Measurements from ENCODE around the gene SMAGP.
A peak's percentile ranks its signal among the peaks of the same experiment; 100 is the strongest.
"Not testable (repeated sequence)": the region's sequence is repeated elsewhere in the genome, so short reads cannot be mapped to it uniquely, and the experiment has no call there.

The SMAGP gene

DNA sequence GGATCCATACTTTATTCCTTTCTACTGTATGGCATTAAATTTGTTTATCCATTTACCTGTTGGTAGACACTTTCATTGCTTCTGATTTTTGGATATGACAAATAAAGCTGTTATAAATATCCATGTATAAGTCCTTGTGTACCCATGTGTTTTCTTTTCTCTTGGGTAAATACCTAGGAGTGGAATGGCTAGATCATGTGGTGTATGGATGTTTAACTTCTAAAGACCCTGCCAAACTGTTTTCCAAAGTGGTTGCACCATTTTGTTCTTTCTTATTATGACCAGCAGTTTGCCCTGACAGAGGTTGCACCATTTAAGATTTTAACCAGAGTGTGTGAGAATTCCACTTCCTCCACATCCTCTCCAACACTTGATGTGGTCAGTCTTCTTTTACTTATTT is 37.6 kb downstream of the SMAGP start:
- no peak for DNase-seq (ENCODE audit: low read depth, low spot score)
- no peak overlapping the region for H3K4me3 ChIP-seq (ENCODE audit: low read length)

DNA sequence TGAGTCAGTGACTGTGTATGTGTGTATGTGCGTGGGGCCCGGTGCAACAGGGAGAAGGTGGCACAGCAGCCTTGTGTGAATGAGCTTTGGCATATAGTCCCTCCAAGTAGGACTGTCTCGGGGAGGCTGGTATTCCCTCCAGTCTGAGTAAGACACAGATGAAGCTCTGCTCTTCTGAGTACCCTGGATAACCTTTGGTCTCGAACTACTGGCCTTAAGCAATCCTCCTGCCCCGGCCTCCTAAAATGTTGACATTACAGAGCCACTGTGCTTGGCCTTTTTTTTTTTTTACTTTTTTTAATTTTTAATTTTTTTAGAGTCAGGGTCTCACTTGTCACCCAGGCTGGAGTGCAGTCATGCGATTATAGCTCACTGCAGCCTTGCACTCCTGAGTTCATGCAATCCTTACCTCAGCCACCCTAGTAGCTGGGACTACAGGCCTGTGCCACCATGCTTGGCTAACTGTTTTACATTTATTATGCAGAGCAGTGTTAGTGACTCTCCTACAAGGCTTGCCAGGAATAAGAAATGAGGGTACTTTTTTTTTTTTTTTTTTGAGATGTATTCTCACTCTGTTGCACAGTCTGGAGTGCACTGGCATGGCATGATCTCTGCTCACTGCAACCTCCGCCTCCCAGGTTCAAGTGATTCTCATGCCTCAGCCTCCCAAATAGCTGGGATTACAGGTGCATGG is 41.0 kb downstream of the SMAGP start:
- H3K4me3 ChIP-seq (ENCODE audit: low read length): no peak overlapping the region
- DNase-seq (ENCODE audit: low read depth, low spot score): no peak

DNA sequence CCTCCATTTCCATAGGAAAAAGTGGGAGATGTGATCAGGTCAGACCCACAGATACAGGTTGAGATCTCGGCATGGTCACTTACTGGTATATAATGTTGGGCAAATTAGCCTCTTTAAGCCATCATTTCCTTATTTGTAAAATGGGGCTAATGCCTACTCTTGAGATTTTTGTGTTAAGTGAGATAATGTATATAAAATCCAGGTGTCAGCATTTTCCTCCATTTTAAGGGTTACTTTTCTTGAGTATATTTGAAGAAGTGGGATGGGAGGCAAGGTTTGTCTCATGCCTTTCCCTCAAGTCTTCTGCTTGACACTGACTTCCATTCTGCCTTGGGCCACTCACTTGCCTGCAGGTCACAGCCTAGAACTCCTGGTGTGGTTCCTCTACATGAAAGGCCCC is 42.3 kb downstream of the SMAGP start:
- H3K4me3 ChIP-seq (ENCODE audit: low read length): no peak overlapping the region
- no peak for DNase-seq (ENCODE audit: low read depth, low spot score)

DNA sequence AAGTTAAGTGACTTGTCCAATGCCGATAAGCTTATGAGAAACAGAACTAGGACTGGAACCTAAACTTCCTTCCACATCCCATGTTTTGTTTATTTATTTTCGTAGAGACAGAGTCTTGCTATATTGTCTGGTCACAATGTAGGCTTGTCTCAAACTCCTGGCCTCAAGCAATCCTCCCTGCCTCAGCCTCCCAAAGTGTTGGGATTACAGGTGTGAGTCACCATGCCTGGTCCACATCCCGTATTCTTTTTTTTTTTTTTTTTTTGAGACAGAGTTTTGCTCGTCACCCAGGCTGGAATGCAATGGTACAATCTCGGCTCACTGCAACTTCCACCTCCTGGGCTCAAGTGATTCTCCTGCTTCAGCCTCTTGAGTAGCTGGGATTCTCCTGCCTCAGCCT is 43.1 kb downstream of the SMAGP start:
- not testable (repeated sequence) for DNase-seq (ENCODE audit: low read depth, low spot score); H3K4me3 ChIP-seq (ENCODE audit: low read length)

DNA sequence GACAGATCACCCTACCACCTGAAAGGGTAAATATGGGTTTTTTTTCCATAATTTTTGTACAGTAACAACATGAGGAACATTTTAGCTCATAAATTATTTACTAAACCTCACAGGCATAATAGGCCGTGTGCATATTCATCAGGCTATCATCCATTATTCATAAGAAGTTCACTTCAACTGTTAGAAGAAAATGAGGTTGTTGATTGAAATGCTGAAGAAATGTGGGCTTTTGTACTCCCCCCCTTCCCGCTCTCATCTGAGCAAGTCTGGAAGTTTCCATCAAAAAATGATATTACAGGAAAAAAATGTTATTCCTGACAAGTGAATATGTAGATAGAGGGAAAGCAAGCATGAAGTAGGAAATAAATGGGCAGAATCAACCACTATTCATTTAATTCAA is 44.4 kb downstream of the SMAGP start:
- H3K4me3 ChIP-seq (ENCODE audit: low read length): no peak overlapping the region
- DNase-seq (ENCODE audit: low read depth, low spot score): no peak

DNA sequence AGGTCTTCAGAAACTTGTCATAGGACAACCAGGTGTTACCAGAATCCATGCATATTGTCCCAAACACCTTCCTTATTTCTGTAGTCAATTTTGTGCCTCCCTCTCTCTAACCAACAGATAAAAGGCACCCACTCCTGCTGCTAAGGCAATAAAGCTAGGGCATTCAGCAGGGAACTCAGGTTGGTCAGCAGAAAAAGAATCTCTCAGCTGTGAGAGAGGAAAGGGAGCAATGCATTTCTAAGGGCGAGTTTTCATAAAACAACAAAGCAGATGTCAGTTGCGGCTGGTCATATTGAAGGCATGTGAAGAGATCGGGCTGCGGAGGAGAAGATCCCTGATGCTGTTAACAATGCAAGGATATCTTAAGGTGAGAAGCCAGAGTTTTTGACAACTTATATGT is 45.0 kb downstream of the SMAGP start:
- no peak for DNase-seq (ENCODE audit: low read depth, low spot score)
- no peak overlapping the region for H3K4me3 ChIP-seq (ENCODE audit: low read length)

DNA sequence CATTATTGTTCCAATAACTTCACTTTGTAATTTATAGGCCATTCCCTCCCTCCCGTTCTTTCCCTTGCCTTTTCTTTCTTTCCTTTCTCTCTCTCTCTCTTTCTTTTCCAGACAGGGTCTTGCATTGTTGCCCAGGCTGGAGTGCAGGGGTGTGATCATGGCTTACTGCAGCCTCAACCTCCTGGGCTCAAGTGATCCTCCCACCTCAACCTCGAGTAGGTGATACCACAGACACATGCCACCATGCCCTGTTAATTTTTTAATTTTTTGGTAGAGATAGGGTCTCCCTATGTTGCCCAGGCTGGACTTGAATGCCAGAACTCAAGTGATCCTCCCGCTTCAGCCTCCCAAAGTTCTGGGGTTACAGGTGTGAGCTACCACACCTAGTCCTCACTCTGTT is 45.6 kb downstream of the SMAGP start:
- no peak for DNase-seq (ENCODE audit: low read depth, low spot score)
- no peak overlapping the region for H3K4me3 ChIP-seq (ENCODE audit: low read length)

DNA sequence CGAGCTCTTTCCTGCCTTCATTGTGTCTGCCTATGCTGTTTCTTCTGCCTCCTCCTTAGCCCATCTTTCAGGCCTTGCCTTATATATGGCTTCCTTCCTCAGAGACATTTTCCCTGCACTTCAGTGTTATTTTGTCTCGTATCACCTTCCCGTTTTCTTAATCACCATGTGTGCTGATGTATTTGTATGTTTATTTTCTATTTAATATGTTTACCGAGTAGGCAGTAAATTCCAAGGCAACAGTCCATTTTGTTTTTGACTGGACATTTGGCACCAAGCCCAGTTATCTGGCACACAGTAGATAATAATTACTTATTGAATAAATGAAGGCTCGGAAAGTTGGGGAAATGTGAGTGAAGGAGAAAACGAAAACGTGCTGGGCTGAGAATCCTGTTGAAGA is 47.8 kb downstream of the SMAGP start:
- no peak for DNase-seq (ENCODE audit: low read depth, low spot score)
- no peak overlapping the region for H3K4me3 ChIP-seq (ENCODE audit: low read length)

DNA sequence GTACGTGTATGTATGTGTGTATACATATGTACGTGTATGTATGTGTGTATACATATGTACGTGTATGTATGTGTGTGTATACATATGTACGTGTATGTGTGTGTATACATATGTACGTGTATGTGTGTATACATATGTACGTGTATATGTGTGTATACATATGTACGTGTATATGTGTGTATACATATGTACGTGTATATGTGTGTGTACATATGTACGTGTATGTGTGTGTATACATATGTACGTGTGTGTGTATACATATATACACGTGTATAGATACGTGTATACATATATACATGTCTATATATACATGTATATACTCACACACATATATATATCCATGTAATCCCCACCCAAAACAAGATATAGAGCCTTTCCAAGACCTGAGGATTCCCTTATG is 50.4 kb downstream of the SMAGP start:
- DNase-seq (ENCODE audit: low read depth, low spot score): not testable (repeated sequence)

DNA sequence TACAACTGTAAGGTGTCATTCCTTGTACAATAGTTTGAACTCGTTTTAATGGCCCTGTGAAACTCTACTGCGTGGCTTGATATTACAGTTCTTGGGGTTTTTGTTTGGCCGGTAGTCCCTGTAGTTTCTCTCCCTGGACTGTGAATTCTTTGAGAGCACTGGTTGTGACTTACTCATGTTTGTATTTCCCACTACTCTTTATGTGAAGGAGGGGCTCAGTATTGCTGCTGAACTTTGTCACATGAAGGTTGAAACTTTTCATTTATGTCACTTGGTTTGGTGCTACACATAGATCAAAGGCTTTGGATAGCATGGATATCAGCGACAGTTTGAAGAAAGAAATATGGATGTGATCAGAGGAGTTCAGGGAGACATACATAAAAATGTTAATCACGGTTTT is 50.9 kb downstream of the SMAGP start:
- DNase-seq (ENCODE audit: low read depth, low spot score): no peak
- H3K4me3 ChIP-seq (ENCODE audit: low read length): no peak overlapping the region

More for the DNA sequence above, 50.4 kb downstream of the SMAGP start:
- H3K4me3 ChIP-seq (ENCODE audit: low read length): not testable (repeated sequence)

DNA sequence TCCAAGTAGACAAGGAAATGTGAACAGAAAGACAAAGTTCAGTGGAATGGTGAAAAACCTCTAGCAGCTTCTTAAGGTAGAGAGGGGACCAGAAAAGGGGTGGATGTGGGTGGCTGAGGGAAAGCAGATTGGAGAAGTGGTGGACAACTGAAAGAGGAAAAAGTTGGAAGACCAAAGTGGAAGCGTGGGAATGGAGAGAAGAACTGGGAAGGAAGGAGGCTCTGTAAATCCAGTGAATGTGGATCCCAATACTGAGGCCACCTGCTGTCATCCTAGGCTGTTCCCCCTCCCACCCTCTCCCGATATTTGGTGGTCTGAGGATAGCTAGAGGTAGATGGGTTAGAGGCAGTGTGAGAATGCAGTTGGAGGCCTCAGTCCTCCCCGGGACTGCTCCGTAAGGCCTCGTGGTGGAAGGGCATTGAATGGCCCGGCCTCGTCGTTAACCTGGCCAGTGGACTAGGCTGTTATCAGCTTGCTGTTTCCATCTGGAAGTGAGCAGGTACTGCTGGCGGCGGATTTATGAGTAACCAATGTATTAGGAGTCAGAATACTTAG is 51.5 kb downstream of the SMAGP start:
- peak overlapping the region; percentile 63 for H3K4me3 ChIP-seq (ENCODE audit: low read length)
- DNase-seq (ENCODE audit: low read depth, low spot score): no peak

DNA sequence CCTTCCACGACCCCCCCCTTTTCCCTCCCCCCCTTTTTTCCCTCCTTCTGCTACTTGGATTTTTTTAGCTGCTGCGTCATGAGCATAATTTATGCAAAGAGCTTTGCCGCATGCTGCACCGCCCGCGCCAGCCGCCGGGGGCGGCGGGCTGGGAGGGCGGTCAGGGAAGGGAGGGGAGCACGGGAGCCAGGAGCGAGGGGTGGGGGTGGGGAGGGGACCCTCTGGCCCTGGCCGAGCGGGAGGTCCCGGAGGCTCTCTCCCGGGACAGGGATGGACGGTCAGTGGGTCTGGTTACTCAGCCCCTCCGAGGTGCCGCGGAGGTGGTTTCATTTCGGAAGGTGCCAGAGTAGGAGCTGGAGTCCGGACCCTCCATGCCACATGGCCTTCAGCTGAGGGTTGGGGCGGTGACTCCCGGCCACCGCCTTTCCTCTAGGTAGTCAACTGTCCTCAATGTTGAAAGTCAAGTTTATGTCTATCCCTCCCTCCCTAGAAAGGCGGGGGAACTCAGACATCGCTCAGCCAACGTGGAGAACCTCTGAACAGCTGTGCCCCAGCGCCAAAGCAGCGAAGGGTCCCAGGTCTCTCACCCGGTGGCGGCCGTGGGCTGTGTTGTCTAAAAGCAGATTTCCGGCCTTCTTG is 52.1 kb downstream of the SMAGP start, which contains the start of gene POU6F1:
Gene POU6F1 (minus strand): TSS at position 95 of the 639 bp plus-strand sequence. CDS start 11,226 bp downstream, outside the sequence.
- peak; percentile 72 for DNase-seq (ENCODE audit: low read depth, low spot score)
- peak within 1 kb of the TSS; percentile 63 for H3K4me3 ChIP-seq (ENCODE audit: low read length)

DNA sequence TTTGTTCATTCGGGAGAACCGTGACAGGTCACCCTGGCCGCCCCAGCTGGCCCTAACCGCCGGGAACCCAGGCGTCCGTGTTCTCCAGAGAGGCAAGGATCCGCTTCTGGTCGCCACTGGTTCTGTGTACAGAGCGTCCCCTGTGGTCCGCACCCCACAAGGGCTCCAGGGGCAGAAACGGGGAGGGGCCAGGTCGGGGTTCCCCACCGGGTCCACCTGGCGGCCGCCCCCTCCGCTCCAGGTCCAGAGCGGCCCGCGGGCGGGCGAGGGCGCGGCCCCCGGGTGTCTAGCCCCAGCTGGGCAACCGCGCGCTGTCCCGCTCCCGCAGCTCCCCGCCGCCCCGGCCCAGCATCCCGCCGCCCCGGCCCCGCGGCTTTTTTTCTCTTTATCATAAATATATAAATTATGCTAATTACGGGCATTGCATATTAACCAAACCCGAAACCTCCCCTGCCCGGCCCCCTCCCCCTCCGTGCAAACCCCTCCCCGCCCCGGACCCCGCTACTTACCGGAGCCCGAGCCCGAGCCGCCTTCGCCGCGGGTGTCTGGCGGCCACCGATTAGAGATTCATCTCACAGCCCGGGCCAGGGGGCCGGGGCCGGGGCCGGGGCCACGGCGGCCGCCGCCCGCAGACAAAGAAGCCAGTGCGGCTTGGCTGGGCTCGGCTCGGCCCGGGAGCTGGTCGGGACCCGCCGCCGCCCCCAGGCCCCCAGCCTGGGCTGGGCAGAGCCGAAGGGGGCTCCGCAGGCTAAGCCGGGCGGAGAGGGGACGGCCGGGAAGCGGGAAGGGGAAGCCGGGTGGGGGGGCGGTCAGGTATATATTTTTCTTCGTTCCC is 52.9 kb downstream of the SMAGP start:
- peak overlapping the region; percentile 63 for H3K4me3 ChIP-seq (ENCODE audit: low read length)
- DNase-seq (ENCODE audit: low read depth, low spot score): no peak

DNA sequence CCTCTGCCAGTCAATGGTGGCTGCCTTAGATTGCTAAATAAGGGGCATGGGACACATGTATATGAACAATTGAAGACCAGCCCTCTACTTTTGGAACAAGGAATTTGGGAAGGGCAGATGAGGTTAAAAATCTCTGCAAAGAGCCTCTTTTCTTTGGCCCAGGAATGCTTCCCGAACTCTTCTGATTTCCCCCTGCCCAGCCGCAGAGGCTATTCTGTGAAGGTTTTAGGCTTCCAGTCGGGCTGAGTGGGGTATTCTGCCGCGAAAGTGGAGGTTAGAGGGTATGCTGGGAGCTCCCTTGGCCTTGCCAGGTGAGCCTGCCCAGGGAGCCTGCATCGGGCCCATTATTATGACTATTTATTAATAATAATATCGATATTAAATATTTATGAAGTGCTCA is 53.6 kb downstream of the SMAGP start:
- H3K4me3 ChIP-seq (ENCODE audit: low read length): no peak overlapping the region
- no peak for DNase-seq (ENCODE audit: low read depth, low spot score)

DNA sequence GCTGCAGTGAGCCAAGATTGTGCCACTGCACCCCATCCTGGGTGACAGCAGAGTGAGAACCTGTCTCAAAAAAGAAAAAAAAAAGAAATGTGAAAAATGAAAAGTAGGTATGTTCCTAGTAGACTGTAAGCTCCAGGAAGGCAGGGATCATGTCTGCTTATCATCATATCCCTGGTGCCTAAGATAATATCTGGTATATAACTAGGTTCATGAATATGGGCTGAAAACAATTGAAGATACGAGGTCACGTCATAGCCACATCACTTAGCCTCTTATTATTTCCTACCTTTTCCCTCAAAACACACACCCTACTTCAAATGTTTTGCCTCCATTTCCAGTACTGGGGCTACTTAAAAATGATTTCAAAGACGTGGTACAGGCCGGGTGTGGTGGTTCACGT is 55.3 kb downstream of the SMAGP start:
- no peak overlapping the region for H3K4me3 ChIP-seq (ENCODE audit: low read length)
- no peak for DNase-seq (ENCODE audit: low read depth, low spot score)

DNA sequence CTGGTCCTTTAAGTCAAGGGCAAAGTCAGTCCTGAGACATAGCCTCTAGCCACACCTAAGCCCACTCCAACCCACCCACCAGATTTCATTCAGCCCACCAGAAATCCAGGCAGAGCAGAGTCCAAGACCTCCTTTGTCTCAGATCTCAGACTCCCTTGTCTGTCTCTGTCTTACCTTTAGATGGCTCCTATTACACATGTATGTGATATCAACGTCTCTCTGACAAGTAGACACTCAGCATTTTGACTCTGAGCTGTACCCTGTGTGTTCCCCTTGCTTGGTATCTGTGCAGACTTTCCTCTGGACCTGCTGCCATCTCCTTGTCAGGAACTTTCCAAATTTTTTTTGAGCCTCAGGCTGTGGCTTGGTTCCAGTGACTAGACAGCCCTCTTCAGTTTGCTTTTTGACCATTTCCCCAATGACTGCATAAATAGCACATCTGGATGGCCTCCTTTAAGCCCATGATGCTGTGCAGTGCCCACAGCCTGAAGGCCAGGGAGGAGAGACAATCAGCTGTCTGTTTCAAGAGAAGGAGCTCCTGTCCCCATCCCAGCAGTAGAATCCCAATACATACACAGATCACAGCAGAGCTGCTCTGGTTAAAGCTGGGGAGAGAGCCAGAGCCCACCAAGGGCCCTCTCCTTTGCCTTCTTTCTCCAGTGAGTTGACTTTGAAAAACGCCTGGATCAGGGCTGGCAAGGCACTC is 59.4 kb downstream of the SMAGP start:
- DNase-seq (ENCODE audit: low read depth, low spot score): no peak
- H3K4me3 ChIP-seq (ENCODE audit: low read length): no peak overlapping the region

DNA sequence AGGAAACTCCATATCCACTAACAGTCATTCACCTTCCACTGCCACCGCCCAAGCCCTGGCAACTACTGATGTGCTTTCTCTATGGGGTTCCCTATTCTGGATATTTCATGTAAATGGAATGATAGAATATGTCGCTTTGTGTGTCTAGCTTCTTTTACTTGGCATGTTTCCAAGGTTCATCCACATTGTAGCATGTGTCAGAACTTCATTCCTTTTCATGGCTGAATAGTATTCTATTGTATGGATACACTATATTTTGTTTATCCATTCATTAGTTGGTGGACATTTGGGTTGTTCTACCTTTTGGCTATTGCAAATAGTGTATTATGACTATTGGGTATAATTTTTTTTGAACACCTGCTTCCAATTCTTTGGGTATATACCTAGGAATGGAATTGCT is 61.0 kb downstream of the SMAGP start:
- no peak for DNase-seq (ENCODE audit: low read depth, low spot score)
- H3K4me3 ChIP-seq (ENCODE audit: low read length): no peak overlapping the region

DNA sequence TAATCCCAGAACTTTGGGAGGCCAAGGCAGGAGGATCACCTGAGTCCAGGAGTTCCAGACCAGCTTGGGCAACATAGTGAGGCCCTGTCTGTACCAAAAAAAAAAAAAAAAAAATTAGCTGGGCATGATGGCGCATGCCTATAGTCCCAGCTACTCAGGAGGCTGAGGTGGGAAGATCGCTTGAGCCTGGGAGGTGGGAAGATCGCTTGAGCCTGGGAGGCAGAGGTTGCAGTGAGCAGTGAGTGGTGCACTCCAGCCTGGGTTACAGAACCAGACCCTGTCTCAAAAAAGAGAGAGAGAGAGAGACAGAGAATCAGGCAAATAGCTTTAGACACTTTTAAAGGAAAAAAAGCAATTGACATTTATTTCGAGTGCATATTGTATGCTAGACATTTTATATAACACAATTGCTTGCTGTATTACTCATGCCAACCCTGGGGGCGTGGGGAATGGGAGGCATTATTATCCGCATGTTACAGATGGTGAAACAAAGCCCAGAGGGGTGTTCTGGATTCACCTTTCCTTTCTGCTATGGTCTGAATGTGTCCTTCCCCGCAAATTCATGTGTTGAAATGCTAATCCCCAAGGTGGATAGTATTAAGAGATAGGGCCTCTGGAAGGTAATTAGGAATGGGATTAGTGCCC is 62.1 kb downstream of the SMAGP start:
- no peak overlapping the region for H3K4me3 ChIP-seq (ENCODE audit: low read length)
- DNase-seq (ENCODE audit: low read depth, low spot score): no peak

DNA sequence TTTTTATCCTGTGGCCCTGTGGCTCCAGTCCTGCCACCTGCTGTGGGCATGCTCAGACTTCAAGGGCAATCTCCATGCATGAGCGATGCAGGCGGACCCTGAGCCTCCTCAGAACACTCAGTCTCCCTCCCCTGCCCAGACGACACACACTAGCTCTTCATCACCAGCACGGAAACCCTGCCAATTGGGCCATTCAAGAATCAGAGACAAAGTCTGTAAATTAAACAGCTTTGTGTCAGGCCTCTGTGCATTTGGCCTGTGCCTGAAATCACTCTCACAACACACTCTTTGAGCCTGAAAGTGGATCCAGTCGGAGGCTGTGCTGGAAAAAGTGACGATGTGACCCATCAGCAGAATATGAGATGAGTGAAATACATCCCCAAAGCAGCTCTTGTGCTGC is 64.9 kb downstream of the SMAGP start:
- H3K4me3 ChIP-seq (ENCODE audit: low read length): no peak overlapping the region
- DNase-seq (ENCODE audit: low read depth, low spot score): no peak
